H9 (cell line): ENCODE measurements around the gene FAM20A. TPM values are rescaled to one million over a fixed set of nuclear protein-coding genes. Genes with fewer than 3 reads are reported as not detected.

ENCODE experiments used
- DNase-seq: peaks from one replicate; pipeline ENCODE4 v3.0.0-alpha.2; 2017
- H2AFZ ChIP-seq: one replicate; pipeline ENCODE4 v1.6.1; 2013; ENCODE audit warnings: mild to moderate bottlenecking, low read length, control low read depth, moderate library complexity
- H2AK5ac ChIP-seq: 2 replicates; pipeline ENCODE4 v1.6.1; 2013; ENCODE audit warnings: low read length, control low read depth, mixed read lengths; ENCODE audit not compliant: insufficient read length
- H2BK120ac ChIP-seq: one replicate; pipeline ENCODE4 v1.6.1; 2013; ENCODE audit warnings: low read depth, mild to moderate bottlenecking, low read length, control low read depth, inconsistent platforms; ENCODE audit not compliant: poor library complexity, severe bottlenecking
- H2BK12ac ChIP-seq: 2 replicates; pipeline ENCODE4 v1.6.1; 2013; ENCODE audit warnings: low read length, control low read depth, mixed read lengths, low read depth; ENCODE audit not compliant: insufficient read length
- H2BK15ac ChIP-seq: 2 replicates; pipeline ENCODE4 v1.6.1; 2013; ENCODE audit warnings: low read depth, low read length, control low read depth
- H2BK20ac ChIP-seq: one replicate; pipeline ENCODE4 v1.6.1; 2013; ENCODE audit warnings: low read depth, mild to moderate bottlenecking, low read length, control low read depth, inconsistent platforms; ENCODE audit not compliant: poor library complexity, severe bottlenecking
- H2BK5ac ChIP-seq: 2 replicates; pipeline ENCODE4 v1.6.1; 2013; ENCODE audit warnings: low read length, control low read depth, mixed read lengths; ENCODE audit not compliant: insufficient read length
- H3K14ac ChIP-seq: 2 replicates; pipeline ENCODE4 v1.6.1; 2013; ENCODE audit warnings: low read length, control low read depth; ENCODE audit not compliant: insufficient read depth
- H3K18ac ChIP-seq: 2 replicates; pipeline ENCODE4 v1.6.1; 2013; ENCODE audit warnings: low read depth, mild to moderate bottlenecking, mixed read lengths, low read length, control low read depth; ENCODE audit not compliant: insufficient read length
- H3K23ac ChIP-seq: 2 replicates; pipeline ENCODE4 v1.6.1; 2013; ENCODE audit warnings: low read length, control low read depth, mixed read lengths, low read depth; ENCODE audit not compliant: insufficient read length
- H3K23me2 ChIP-seq: 2 replicates; pipeline ENCODE4 v1.6.1; 2013; ENCODE audit warnings: low read depth, mild to moderate bottlenecking, mixed read lengths, low read length, control low read depth; ENCODE audit not compliant: insufficient read length, poor library complexity, severe bottlenecking
- H3K27ac ChIP-seq: 2 replicates; pipeline ENCODE4 v1.5.1; 2013; ENCODE audit warnings: low read length, control low read depth, mixed read lengths, low read depth; ENCODE audit not compliant: insufficient read length
- H3K27me3 ChIP-seq: 2 replicates; pipeline ENCODE4 v1.6.1; 2013; ENCODE audit warnings: low read length, control low read depth, inconsistent platforms; ENCODE audit not compliant: insufficient read depth
- H3K4ac ChIP-seq: 2 replicates; pipeline ENCODE4 v1.6.1; 2013; ENCODE audit warnings: low read depth, mild to moderate bottlenecking, control low read depth, inconsistent platforms, low read length, moderate library complexity
- H3K4me1 ChIP-seq: 2 replicates; pipeline ENCODE4 v1.6.1; 2013; ENCODE audit warnings: low read length, control low read depth, inconsistent platforms; ENCODE audit not compliant: insufficient read depth
- H3K4me2 ChIP-seq: 2 replicates; pipeline ENCODE4 v1.6.1; 2013; ENCODE audit warnings: low read length, control low read depth, mixed read lengths; ENCODE audit not compliant: insufficient read length, insufficient read depth
- H3K56ac ChIP-seq: 2 replicates; pipeline ENCODE4 v1.6.1; 2013; ENCODE audit warnings: low read depth, mild to moderate bottlenecking, mixed read lengths, low read length, control low read depth; ENCODE audit not compliant: insufficient read length
- H3K79me1 ChIP-seq: 2 replicates; pipeline ENCODE4 v1.6.1; 2013; ENCODE audit warnings: low read depth, mild to moderate bottlenecking, moderate library complexity, low read length, control low read depth, inconsistent platforms; ENCODE audit not compliant: insufficient read depth, poor library complexity, severe bottlenecking
- H3K79me2 ChIP-seq: 2 replicates; pipeline ENCODE4 v1.6.1; 2013; ENCODE audit warnings: low read length, control low read depth, inconsistent platforms; ENCODE audit not compliant: insufficient read depth
- H3K9ac ChIP-seq: 2 replicates; pipeline ENCODE4 v1.6.1; 2013; ENCODE audit warnings: low read length, control low read depth, mixed read lengths; ENCODE audit not compliant: insufficient read length; ENCODE audit errors: extremely low read depth
- H3K9me3 ChIP-seq: one replicate; pipeline ENCODE4 v1.6.1; 2013; ENCODE audit warnings: low read depth, low read length, inconsistent platforms; ENCODE audit not compliant: control insufficient read depth
- H3T11ph ChIP-seq: one replicate; pipeline ENCODE4 v1.6.1; 2013; ENCODE audit warnings: mild to moderate bottlenecking, low read length, control low read depth, inconsistent platforms
- H4K20me1 ChIP-seq: one replicate; pipeline ENCODE4 v1.6.1; 2013; ENCODE audit not compliant: control insufficient read depth, insufficient read length, insufficient read depth
- H4K5ac ChIP-seq: 2 replicates; pipeline ENCODE4 v1.6.1; 2013; ENCODE audit warnings: low read depth, mild to moderate bottlenecking, mixed read lengths, low read length, control low read depth; ENCODE audit not compliant: insufficient read length
- H4K8ac ChIP-seq: replicated peaks from 2 replicates; pipeline ENCODE4 v1.6.1; 2013; ENCODE audit warnings: low read length, control low read depth, mixed read lengths, low read depth; ENCODE audit not compliant: insufficient read length
- H4K91ac ChIP-seq: 2 replicates; pipeline ENCODE4 v1.6.1; 2013; ENCODE audit warnings: low read depth, mild to moderate bottlenecking, moderate library complexity, mixed read lengths, low read length, control low read depth; ENCODE audit not compliant: insufficient read length
- H3K27ac Mint-ChIP-seq, 3 experiments: 2 replicates in 2 of 3; 3 replicates in 1 of 3; pipeline ENCODE4 v1.8.0; 2020 to 2021; ENCODE audit warnings: mixed read lengths in 3 of 3, mild to moderate bottlenecking in 1 of 3, moderate library complexity in 1 of 3
- H3K27me3 Mint-ChIP-seq: 2 replicates; pipeline ENCODE4 v1.8.0; 2021; ENCODE audit warnings: low read depth, mild to moderate bottlenecking, moderate library complexity, mixed read lengths
- H3K36me3 Mint-ChIP-seq, 3 experiments: 2 replicates in 2 of 3; 3 replicates in 1 of 3; pipeline ENCODE4 v1.8.0; 2020 to 2021; ENCODE audit warnings: low read depth in 3 of 3, mixed read lengths in 3 of 3; ENCODE audit not compliant: insufficient read depth in 1 of 3
- H3K4me1 Mint-ChIP-seq, 2 experiments: 2 replicates each; pipeline ENCODE4 v1.8.0; 2020; ENCODE audit warnings: mixed read lengths in 2 of 2
- H3K4me3 Mint-ChIP-seq, 2 experiments: 2 replicates in 1 of 2; 3 replicates in 1 of 2; pipeline ENCODE4 v1.8.0; 2020 to 2021; ENCODE audit warnings: mild to moderate bottlenecking in 2 of 2, mixed read lengths in 2 of 2, moderate library complexity in 1 of 2
- H3K9me3 Mint-ChIP-seq, 2 experiments: 2 replicates in 1 of 2; 3 replicates in 1 of 2; pipeline ENCODE4 v1.8.0; 2020; ENCODE audit warnings: mild to moderate bottlenecking in 2 of 2, mixed read lengths in 2 of 2, moderate library complexity in 1 of 2
- CTCF ChIP-seq: fragments of 200-600 bp; sonication (generic); conservative IDR thresholded peaks from 3 replicates; pipeline ENCODE4 v1.8.0; 2021; ENCODE audit warnings: antibody characterized with exemption, mild to moderate bottlenecking
- WGBS: extraction: QIAGEN DNeasy Blood & Tissue Kit; methylation state at CpG from one replicate; pipeline ENCODE4 v1.1.7; 2013; ENCODE audit warnings: missing lambda C conversion rate, low lambda C conversion rate, mixed read lengths; ENCODE audit not compliant: insufficient read length; ENCODE audit errors: extremely low coverage; 5-methylcytosine and 5-hydroxymethylcytosine counted together
- total RNA-seq: library from RNA; stranded (reverse); gene quantifications from 2 replicates; pipeline ENCODE4 v1.2.1, GENCODE V29; 2021

The FAM20A gene
- total RNA-seq, 1 experiment from 2014 or later: 34.4 TPM

GRCh38 chr17:68535922-68536321 is 65.2 kb downstream of the FAM20A start:
- no CpG with 5 or more reads among the region's 3 CpGs for WGBS

More at GRCh38 chr17:68535922-68536321, 65.2 kb downstream of the FAM20A start:
- H2BK5ac ChIP-seq: no peak overlapping the region
- H3K9me3 ChIP-seq: no peaks in the 10 kb centered on the region
- H3K14ac ChIP-seq: no peak overlapping the region
- H3K27me3 ChIP-seq: no peaks in the 10 kb centered on the region
- H3K4me2 ChIP-seq: no peak overlapping the region
- H2BK20ac ChIP-seq: no peak overlapping the region
- no peak overlapping the region for H3K56ac ChIP-seq
- no peak for DNase-seq
- no peak overlapping the region for H3K27ac ChIP-seq
- H3K18ac ChIP-seq: no peak overlapping the region
- no peak overlapping the region for H2BK120ac ChIP-seq
- H3K4me1 ChIP-seq: no peaks in the 10 kb centered on the region
- no peak overlapping the region for H4K91ac ChIP-seq
- no peak overlapping the region for H3K23ac ChIP-seq
- H2AFZ ChIP-seq: no peak overlapping the region
- peaks cover 4% of the 10 kb centered on the region for H3K79me1 ChIP-seq
- H4K20me1 ChIP-seq: no peaks in the 10 kb centered on the region
- H3K23me2 ChIP-seq: no peaks in the 10 kb centered on the region
- H2AK5ac ChIP-seq: no peak overlapping the region
- H3K79me2 ChIP-seq: no peaks in the 10 kb centered on the region
- 0 out of 4 replicates have a peak, but pooled peaks cover 0 to 2% of the 10 kb centered on the region in 2 experiments for H3K4me1 Mint-ChIP-seq
- H3K4me3 Mint-ChIP-seq: no peak overlapping the region
- H2BK15ac ChIP-seq: no peak overlapping the region
- H3K9me3 Mint-ChIP-seq: no peaks in the 10 kb centered on the region
- no peak overlapping the region for H4K5ac ChIP-seq
- peak overlapping the region in 2 of 3 experiments; percentile 6 to 30; a peak in 1 of 7 replicates for H3K27ac Mint-ChIP-seq
- H4K8ac ChIP-seq: no peak overlapping the region
- H3K9ac ChIP-seq: no peak overlapping the region
- H3T11ph ChIP-seq: no peak overlapping the region
- TF ChIP-seq CTCF: no peak
- no peaks in the 10 kb centered on the region for H3K27me3 Mint-ChIP-seq
- no peak overlapping the region for H2BK12ac ChIP-seq
- no peak overlapping the region for H3K4ac ChIP-seq
- H3K36me3 Mint-ChIP-seq: peaks cover 13 to 75% (median 60%) of the 10 kb centered on the region in 3 experiments; a peak in 6 of 7 replicates
